Stimulated activated CD4-positive, alpha-beta T cell treated with anti-CD3 and anti-CD28 coated beads, TNF-alpha, amount 100 ng/mL, for 24 hours (primary cell): ENCODE data around the gene AP3D1.
"Not testable (repeated sequence)": the region's sequence is repeated elsewhere in the genome, so short reads cannot be mapped to it uniquely, and the experiment has no call there.

Source experiments
- DNase-seq, 3 experiments: peaks; one replicate each; pipeline ENCODE4 v3.0.0-alpha.2; 2020; ENCODE audit warnings: low read depth in 3 of 3

Gene AP3D1

DNA sequence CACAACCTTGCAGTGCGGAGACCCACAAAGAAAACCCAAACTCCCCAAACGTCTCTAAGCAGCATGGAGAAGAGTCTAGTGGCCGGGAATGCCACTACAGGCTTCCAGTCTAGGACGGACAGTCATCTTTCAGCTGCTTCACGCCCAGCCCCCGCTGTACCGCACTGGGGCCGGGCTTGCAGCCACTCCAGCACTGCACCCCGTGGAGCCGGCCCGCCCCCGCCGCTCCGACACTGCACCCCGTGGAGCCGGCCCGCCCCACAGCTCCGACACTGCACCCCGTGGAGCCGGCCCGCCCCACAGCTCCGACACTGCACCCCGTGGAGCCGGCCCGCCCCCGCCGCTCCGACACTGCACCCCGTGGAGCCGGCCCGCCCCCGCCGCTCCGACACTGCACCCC, 23.1 kb downstream of the AP3D1 start:
- not testable (repeated sequence) for DNase-seq

DNA sequence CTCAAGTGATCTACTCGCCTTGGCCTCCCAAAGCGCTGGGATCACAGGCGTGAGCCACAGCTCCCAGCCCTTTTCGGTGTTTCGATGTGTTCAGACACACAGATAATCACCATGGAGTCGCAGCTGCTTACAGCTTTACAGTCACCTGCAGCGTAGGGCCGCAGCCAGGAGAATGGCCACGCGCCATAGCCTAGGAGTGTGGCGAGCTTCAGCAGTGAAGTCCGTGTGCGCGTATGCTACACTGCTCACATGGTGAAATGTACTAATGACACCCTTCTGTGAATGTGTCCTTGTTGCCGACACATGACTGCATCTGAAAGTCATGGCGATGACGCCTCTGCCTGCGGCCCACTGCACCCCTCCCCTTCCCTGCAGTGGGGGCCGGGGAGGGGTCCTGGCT, 23.6 kb downstream of the AP3D1 start:
- no peak for DNase-seq

- no peak for DNase-seq
These were observed 24.4 kb downstream of the AP3D1 start for GRCh38 chr19:2126879-2127518.

- DNase-seq = no peak
These were observed 27.5 kb downstream of the AP3D1 start for GRCh38 chr19:2123682-2124387.

DNA sequence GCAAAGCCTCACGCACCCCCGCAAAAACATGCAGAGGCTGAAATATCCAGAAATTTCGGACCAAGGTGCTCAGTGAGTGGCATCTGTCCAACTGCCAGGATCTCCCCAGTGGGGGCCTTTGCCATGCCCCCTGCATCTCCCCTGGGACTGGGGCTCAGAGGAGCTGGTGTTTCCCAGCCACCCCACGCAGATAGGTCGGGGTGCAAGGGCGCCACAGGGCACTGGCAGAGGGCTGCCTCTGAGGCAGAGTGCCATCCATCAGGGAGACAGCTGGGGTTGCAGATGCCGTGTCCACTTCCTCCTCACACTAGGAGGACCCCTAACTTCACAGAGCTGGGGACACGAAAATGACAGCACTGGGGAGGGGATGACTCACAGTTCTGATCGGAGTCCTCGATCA, 28.4 kb downstream of the AP3D1 start:
- DNase-seq = no peak

GRCh38 chr19:2122251-2122650, 29.1 kb downstream of the AP3D1 start:
- DNase-seq = no peak

DNA sequence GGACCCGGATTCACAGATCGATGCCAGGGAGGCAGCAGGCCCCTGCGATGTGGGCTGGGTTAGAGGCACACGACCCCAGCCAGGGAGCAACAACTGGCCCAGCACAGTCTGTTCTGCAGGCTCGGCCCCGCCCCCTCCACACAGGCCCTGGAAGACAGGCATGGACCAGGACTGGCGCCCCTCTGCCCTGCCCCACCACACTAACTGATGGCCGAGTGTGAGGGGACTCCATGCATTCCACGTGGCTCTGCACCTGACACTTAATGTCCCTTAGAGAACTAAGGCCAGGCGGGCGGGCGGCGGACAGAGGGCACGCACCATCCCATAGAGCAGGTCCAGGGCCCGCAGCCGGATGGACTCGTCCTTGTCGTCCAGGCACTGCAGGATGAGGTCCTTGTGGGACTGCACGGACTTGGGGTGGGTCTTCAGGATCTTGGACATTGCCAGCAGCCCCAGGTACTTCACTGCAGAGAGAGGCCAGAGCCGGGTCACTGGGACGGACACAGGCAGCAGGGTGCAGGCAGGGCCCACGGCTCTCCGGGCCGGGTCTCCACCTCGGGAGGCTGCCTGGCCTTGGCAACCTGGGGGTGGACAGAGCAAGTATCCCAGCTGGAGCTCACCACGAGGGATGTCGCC, 29.8 kb downstream of the AP3D1 start:
- DNase-seq = no peak

GRCh38 chr19:2120821-2121220, 30.5 kb downstream of the AP3D1 start:
- no peak for DNase-seq

GRCh38 chr19:2119921-2120785, 31.2 kb downstream of the AP3D1 start:
- DNase-seq = no peak

DNA sequence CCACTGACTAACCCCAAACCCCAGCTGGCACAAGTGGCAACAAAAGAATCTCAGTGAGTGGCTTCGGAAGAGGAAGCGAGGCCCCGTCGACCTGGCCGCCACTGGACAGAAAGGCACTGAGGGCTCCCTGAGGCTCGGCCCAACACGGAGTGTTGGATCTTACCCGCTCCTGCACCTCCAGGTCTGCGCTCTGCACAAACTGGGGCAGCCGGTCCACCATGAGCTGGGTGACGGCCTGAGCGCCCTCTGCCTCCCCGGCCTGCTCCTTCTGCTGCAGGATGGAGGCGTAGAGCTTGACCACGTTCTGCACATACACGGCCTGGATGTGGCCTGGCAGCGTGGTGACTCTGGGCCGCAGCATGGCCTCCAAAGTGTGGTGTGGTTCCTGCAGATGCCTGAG, 32.9 kb downstream of the AP3D1 start:
- DNase-seq = no peak

DNA sequence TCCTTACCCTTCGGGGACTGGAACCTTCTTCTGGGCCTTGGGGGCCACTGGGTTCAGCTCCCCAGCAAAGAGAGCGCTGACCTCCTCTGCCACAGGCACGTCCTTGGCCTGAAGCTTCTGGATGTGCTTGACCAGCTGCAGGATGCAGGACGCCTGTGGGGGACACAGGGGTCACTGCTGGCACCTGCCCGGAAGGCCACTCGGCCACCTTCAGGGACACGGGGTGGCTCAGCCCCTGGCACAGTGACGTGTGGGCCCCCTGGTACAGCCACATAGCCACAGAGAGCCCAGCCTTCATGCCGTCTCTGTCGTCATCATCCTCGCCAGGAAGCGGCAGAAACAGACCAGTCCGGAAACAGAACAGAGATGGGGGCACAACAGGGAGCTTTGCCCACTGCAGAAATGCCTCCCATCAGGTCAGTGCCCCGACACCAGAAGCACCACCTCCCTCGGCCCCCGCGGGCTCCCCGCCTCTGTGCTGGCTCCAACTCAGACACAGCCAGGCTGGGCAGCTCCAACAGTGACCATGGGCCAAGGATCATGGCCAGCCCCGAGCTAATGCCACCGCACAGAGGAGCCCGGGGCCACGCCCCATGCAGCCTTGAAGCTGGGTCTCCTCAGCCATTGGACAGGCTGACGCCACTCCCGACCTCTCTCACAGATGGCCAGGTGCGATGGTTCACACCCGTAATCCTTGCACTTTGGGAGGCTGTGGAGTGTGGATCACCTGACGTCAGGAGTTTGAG, 34.0 kb downstream of the AP3D1 start:
- DNase-seq = no peak

- DNase-seq = no peak
These were observed 34.9 kb downstream of the AP3D1 start for GRCh38 chr19:2116507-2116906.

DNA sequence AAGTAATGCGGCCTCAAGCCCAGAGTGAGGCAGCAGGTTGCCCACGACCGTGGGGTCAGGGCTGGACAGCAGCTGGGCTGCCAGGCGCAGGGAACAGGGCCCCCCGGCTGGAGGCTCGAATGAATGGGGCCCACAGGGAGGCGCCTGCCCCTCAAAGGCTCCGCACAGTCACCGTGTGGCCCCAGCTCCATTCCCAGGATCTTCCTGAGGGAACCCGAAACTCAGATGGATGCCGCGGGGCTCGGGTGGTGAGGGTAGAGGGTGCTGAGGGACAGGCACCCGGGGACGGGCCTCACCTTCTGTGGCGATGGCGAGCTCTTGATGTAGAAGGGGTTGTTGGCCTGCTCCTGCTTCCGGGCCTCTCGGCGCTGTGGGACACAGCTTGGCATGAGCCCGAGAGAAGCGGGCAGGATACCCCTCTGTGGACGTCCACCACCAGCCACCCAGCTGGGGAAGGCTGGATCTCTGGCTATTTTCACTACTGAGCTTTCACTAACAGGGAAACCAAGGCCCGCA, 35.4 kb downstream of the AP3D1 start:
- DNase-seq = no peak

- DNase-seq = no peak
These were observed 36.0 kb downstream of the AP3D1 start for GRCh38 chr19:2115324-2115723.

GRCh38 chr19:2114821-2115220, 36.5 kb downstream of the AP3D1 start:
- DNase-seq = no peak

- no peak for DNase-seq
These were observed 37.1 kb downstream of the AP3D1 start for GRCh38 chr19:2114218-2114617.

DNA sequence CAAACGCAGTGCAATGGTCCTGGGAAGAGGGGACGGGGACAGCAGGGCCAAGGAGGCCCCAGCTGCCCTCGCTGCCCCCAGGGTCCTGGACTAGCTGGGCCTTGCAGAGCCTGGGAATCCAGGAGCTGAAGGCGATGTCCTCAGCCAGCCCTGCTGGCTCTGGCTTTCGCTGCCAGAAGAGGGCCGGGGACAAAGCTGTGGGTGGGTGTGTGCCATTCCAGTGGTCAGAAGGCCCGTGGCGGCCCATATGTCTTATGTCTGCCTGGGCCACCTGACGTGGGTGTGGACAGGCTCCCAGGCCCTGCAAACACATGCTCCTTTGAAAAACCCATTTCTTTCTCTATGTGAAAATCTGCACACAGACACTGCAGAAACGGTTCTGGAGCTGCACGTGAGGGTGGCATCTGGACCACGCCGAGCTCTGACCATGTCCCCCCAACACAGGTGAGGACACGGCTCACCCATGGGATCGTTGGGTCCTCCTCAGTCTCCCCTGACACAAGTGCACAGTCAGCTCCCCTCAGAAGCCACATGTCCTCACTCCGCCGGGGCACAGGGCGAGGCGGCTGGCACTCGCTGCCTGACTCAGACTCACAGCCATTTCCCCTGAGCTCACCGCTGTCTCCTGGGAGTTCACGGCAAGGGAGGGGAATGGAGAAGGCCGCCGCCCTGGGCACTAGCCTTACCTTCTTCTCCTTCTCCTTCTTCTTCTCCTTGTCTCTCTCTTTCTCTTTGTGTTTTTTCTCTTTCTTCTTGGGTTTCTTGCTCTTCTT, 37.7 kb downstream of the AP3D1 start:
- DNase-seq = no peak

- no peak for DNase-seq
These were observed 38.6 kb downstream of the AP3D1 start for GRCh38 chr19:2112516-2113320.

DNA sequence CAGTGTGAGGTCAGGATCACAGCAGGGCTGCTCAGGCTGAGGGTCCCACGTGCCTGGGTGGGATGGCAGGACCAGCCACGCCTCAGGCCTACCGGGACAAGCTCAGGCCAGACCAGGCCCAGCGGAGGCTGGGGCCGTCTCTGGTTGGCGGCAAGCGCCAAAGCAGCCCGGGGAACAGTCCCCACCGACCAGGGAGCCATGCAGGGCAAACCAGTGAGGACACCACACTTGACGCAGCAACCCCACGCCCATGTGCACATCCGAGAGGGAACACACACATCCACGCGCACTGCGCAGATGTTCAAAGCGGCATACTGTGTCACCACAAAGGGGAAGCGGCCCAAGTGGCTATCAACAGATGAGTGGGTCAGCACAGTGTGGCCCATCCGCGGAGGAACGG, 39.5 kb downstream of the AP3D1 start:
- DNase-seq = no peak

GRCh38 chr19:2111425-2111824, 39.9 kb downstream of the AP3D1 start:
- no peak for DNase-seq
